ENCODE measurements around the gene FHL3. TPM values are rescaled to one million over a fixed set of nuclear protein-coding genes. Genes with fewer than 3 reads are reported as not detected.

FHL3 gene
- total RNA-seq, 1 experiment from 2014 or later, result 23.4 TPM

DNA sequence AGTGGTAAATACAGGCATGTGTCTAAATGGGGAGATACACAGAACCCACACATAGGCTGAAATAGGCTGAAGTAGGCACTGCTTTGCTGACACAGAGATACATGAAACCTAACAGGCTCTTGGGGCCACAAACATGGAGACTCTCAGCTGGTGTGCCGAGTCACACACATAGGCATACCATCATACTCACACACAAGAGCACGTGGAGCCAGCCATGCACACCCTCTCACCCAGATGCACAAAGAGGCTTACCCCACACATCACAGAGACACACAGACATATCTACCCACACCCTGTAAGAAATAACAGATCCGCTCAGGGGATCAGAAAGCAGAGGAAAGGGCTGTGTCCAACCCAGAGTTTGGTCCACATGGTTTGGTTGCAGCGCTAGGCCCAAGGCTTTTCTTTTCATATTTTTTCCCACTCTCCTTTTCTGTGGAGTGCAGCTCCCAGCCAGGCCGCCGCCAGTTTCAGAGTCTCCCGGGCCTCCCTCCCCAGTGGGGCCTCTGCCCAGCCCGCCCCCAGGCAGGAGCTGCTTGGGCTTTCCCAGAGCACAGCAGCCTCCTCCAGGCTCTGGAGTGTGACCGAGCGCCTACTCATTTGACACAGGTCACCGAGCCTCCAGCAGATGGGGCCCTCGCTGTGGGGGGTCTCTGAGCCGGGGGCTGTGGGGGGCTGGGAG lies 45.2 kb upstream of the FHL3 start:
- in situ Hi-C loops (cut with HindIII; ENCODE audit: low pct_unique_long_range_greater_than_20kb, low sequenced_read_pairs), result no loop called here
- DNase-seq (ENCODE audit: low read depth, low spot score) (no peak), ATAC-seq (no peak)
- Histone ChIP-seq H3K27ac (ENCODE audit: low read length) (no peak overlapping the region), H3K4me3 (ENCODE audit: low read depth in 2 of 2, low read length in 2 of 2) (no peak overlapping the region), H3K4me1 (ENCODE audit: control insufficient read depth, insufficient read depth, low read length) (no peaks in the 10 kb centered on the region), H3K36me3 (ENCODE audit: control insufficient read depth, insufficient read depth, low read length) (no peaks in the 10 kb centered on the region), H3K27me3 (ENCODE audit: control insufficient read depth, insufficient read depth, low read length) (no peaks in the 10 kb centered on the region; the same call in 1 of the 2 replicates), H3K9me3 (ENCODE audit: control insufficient read depth, insufficient read depth, low read depth, low read length) (no peaks in the 10 kb centered on the region)
- no TSS peak for BruUV-seq (replicated peaks)
- TF ChIP-seq TCF7L2 (IDR thresholded peaks at IDR 0.05; ENCODE audit: low read depth, low read length) (no peak), POLR2AphosphoS5 (IDR thresholded peaks at IDR 0.05; ENCODE audit: low read depth, low read length) (no peak), REST (IDR thresholded peaks at IDR 0.05; ENCODE audit: insufficient read depth in 1 of 2, low read depth in 2 of 2, low read length in 1 of 2) (no peak)
- TF ChIP-seq, protein P1, sequence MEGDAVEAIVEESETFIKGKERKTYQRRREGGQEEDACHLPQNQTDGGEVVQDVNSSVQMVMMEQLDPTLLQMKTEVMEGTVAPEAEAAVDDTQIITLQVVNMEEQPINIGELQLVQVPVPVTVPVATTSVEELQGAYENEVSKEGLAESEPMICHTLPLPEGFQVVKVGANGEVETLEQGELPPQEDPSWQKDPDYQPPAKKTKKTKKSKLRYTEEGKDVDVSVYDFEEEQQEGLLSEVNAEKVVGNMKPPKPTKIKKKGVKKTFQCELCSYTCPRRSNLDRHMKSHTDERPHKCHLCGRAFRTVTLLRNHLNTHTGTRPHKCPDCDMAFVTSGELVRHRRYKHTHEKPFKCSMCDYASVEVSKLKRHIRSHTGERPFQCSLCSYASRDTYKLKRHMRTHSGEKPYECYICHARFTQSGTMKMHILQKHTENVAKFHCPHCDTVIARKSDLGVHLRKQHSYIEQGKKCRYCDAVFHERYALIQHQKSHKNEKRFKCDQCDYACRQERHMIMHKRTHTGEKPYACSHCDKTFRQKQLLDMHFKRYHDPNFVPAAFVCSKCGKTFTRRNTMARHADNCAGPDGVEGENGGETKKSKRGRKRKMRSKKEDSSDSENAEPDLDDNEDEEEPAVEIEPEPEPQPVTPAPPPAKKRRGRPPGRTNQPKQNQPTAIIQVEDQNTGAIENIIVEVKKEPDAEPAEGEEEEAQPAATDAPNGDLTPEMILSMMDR (IDR thresholded peaks at IDR 0.05), result no peak
- ChIA-PET POLR2A (no interaction called here), CTCF (interaction anchor here (0.7 kb wide), 1 partner anchor 25 kb away, joined by 3 read pairs; no protein-coding TSS in a partner anchor)
- intact Hi-C loops (cut with micrococcal nuclease; ENCODE audit: unreplicated experiment), result no loop called here

DNA sequence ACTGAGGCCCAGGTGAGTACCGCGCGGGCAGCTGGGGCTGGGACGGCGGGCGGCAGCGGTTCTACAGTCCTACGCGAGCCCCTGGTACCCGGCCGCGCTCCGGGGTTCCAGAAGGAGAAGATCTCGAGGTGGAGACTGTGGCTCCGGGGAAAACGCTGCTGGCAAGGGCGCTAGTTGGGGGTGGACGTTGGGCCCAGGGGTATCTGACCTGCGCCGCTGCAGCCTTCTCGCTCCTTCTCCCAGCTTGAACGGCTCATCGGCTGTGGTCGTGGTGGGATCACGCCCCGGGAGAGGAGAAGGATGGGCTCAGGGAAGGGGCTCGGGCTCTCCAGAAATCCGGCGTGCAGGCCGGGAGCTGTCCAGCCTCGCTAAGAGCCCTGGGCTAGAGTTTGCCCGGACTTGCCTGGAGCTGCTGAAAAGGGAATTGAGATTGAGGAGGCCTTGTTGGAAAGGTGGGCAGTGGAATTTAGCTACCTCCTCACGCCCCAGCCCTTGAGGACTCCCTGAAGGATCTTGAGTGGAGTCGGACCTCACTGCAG lies 42.4 kb upstream of the FHL3 start:
- intact Hi-C loops (cut with micrococcal nuclease; ENCODE audit: unreplicated experiment) (no loop called here), in situ Hi-C loops (cut with HindIII; ENCODE audit: low pct_unique_long_range_greater_than_20kb, low sequenced_read_pairs) (no loop called here)
- TF ChIP-seq TCF7L2 (IDR thresholded peaks at IDR 0.05; ENCODE audit: low read depth, low read length), result no peak
- peak; percentile 79 to 82 for TF ChIP-seq REST (IDR thresholded peaks at IDR 0.05; ENCODE audit: insufficient read depth in 1 of 2, low read depth in 2 of 2, low read length in 1 of 2)
- Histone ChIP-seq H3K36me3 (ENCODE audit: control insufficient read depth, insufficient read depth, low read length) (no peaks in the 10 kb centered on the region), H3K4me3 (ENCODE audit: low read depth in 2 of 2, low read length in 2 of 2) (peak overlapping the region; percentile 53 to 54), H3K27me3 (ENCODE audit: control insufficient read depth, insufficient read depth, low read length) (peaks cover 11% of the 10 kb centered on the region; the same call in 1 of the 2 replicates), H3K27ac (ENCODE audit: low read length) (no peak overlapping the region), H3K4me1 (ENCODE audit: control insufficient read depth, insufficient read depth, low read length) (peaks cover 4% of the 10 kb centered on the region; the same call in 1 of the 2 replicates), H3K9me3 (ENCODE audit: control insufficient read depth, insufficient read depth, low read depth, low read length) (no peaks in the 10 kb centered on the region)
- no peak for ATAC-seq
- BruUV-seq (replicated peaks), result no TSS peak
- CTCF ChIA-PET, result interaction anchor here (1.0 kb wide), 1 partner anchor 25 kb away, joined by 3 read pairs; no protein-coding TSS in a partner anchor
- POLR2A ChIA-PET, result interaction anchor here (0.7 kb wide), 1 partner anchor 613 kb away, joined by 3 read pairs; no protein-coding TSS in a partner anchor
- DNase-seq (ENCODE audit: low read depth, low spot score), result no peak
